Measurements from ENCODE around the gene GNAZ.

GNAZ gene

GRCh38 chr22:23161029-23161428, 90.7 kb downstream of the GNAZ start:
- no peak for DNase-seq

GRCh38 chr22:23161574-23161973, 91.3 kb downstream of the GNAZ start:
- DNase-seq, result no peak

GRCh38 chr22:23163665-23164064, 93.3 kb downstream of the GNAZ start:
- DNase-seq, result no peak

- no peak for DNase-seq
Measured at GRCh38 chr22:23164091-23164490, 93.8 kb downstream of the GNAZ start.

GRCh38 chr22:23166042-23166831, 95.9 kb downstream of the GNAZ start:
- no peak for DNase-seq

- no peak for DNase-seq
Measured at GRCh38 chr22:23166841-23167616, 96.7 kb downstream of the GNAZ start.

GRCh38 chr22:23168391-23169042, 98.2 kb downstream of the GNAZ start:
- DNase-seq, result no peak

- DNase-seq, result no peak
Measured at GRCh38 chr22:23169043-23169406, 98.7 kb downstream of the GNAZ start.
